ENCODE data around the gene OR51B2.
"Not testable (repeated sequence)": the region's sequence is repeated elsewhere in the genome, so short reads cannot be mapped to it uniquely, and the experiment has no call there.

Gene OR51B2, protein sequence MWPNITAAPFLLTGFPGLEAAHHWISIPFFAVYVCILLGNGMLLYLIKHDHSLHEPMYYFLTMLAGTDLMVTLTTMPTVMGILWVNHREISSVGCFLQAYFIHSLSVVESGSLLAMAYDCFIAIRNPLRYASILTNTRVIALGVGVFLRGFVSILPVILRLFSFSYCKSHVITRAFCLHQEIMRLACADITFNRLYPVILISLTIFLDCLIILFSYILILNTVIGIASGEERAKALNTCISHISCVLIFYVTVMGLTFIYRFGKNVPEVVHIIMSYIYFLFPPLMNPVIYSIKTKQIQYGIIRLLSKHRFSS

DNA sequence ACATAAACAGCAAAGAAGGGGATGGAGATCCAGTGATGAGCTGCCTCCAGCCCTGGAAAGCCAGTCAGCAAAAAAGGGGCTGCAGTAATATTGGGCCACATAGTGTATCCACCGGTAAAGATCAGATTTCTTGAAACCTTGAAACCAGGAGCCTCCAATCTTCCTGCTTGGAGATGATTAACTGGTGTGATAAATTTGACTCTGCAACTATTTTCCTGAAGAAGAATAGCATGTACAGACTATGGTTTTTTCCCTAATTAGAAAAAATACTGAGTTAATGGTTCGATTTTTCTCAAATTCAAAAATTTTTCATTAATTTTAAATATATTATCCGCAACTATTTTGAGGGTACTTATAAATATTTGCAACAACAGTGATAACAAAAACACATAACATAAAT, at the start of gene OR51B2:
TSS of gene OR51B2 (minus strand) at position 101 of the 400 bp plus-strand sequence. CDS start at position 101, 0 bp downstream.
- no peak for DNase-seq (ENCODE audit: low spot score)

DNA sequence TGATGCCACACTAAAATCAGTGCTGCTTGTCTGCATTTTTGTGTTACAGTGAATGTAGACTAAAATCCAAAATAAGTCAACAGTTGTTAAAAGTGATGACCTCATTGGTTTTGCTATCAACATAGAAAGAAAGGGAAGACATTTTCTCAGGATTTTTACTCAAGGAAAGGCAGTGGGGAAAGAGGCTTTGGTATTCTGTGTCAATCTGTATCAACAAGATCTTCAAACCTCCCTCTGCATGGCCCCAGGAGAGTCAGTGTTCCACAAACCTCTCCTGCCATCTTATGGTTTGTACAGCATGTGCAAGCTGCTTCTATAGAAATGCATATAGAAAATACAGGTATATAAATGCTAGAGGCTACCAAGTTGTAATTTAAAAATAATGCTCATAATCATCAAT, 45.7 kb upstream of the OR51B2 start:
- no peak for DNase-seq (ENCODE audit: low spot score)

- DNase-seq (ENCODE audit: low spot score), result no peak
Measured at GRCh38 chr11:5368502-5369043, 44.5 kb upstream of the OR51B2 start.

DNA sequence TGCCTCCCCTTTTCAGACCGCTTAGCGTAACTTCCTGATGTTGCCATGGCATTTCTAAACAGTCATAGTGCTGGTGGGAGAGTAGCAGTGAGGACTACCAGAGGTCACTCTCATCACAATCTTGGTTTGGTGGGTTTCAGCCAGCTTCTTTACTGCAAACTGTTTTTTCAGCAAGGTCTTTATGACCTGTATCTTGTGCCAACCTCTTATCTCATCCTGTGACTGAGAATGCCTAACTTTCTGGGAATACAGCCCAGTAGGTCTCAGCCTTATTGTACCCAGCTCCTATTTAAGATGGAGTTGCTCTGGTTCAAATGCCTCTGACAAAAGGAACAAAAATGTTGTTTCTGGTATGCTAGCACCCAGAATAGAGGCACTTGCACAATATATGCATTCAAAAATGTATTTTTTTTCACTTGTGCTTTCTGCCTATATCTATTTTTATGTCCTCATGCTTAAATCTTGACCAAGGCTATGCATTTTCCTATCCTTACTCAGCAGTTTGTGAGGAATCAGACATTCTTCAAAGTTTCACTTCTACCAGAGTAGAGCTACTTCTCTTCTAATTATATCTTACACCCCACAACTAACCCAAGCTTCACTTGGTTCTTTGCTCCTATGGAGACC, 43.5 kb upstream of the OR51B2 start:
- no peak for DNase-seq (ENCODE audit: low spot score)

GRCh38 chr11:5366856-5367255, 42.8 kb upstream of the OR51B2 start:
- no peak for DNase-seq (ENCODE audit: low spot score)

GRCh38 chr11:5366365-5366764, 42.3 kb upstream of the OR51B2 start:
- DNase-seq (ENCODE audit: low spot score), result not testable (repeated sequence)

DNA sequence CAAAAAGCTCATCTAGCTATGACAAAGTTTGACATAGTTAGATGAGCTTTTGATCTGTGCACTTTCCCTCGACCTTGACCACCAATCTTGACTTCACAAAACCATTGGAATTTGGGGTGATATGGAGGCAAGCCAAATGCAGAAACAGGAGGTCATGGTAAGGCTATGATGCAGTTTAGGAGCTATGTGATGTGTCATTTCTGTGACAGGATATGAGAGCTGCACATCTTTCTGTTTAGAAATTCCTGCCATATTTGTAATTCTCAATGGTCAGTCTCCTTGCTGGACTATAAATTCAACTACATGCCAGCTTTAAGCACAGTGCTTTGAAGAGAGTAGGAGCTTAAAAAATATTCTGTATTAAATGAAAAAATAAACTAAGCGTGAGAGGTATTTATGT, 40.1 kb upstream of the OR51B2 start:
- no peak for DNase-seq (ENCODE audit: low spot score)

GRCh38 chr11:5363679-5364078, 39.6 kb upstream of the OR51B2 start:
- no peak for DNase-seq (ENCODE audit: low spot score)

GRCh38 chr11:5362017-5362625, 38.0 kb upstream of the OR51B2 start:
- no peak for DNase-seq (ENCODE audit: low spot score)

- DNase-seq (ENCODE audit: low spot score), result not testable (repeated sequence)
Measured at GRCh38 chr11:5356031-5356430, 31.9 kb upstream of the OR51B2 start.

DNA sequence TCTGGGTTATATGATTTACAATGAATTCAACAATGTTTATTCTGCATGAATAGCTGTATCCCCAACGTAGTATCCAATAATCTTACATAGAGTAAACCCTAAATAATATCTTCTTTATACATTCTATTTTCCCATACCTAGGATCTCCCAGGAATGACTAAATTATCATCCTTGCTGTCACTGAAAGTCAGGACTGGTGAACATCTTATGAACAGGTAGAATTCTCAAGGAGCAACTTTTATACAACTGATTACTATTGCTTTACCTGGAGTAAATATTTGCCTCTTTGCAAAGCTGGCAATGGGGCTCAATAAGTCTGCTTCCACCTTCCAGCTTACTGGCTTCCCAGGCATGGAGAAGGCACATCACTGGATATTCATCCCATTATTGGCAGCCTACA, 27.1 kb upstream of the OR51B2 start, which contains the start of gene OR51B6:
TSS of gene OR51B6 (plus strand) at position 301 of the 400 bp plus-strand sequence. CDS start at position 301, 0 bp downstream.
- no peak for DNase-seq (ENCODE audit: low spot score)

- DNase-seq (ENCODE audit: low spot score), result no peak
Measured at GRCh38 chr11:5349550-5349949, 25.5 kb upstream of the OR51B2 start.

DNA sequence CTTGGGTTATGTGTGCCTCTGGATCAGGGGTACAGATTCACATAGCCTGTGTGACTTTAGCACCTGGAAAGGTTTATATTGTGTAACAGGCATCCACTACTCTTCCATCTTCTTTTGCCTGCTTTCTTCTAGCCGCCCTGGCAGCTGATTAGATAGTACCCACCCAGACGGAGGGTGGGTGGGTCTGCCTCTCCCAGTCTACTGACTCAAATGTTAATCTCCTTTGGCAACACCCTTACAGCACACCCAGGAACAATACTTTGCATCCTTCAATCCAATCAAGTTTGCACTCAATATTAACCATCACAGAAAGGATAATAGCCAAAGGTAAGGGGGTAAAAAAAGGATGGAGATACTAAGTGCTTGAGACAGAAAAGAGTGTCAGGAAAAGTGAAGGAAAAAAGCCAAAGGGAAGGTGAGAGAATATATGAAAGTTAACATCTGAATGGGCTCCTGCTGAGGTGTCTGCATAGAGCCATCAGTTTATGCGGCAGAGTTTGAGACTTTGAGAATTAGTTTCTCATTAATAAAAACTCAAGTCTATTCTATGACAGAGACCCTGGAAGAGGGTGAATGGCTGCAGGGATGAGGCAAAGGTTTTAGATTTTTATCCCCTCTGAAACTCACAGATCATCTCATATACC, 24.6 kb upstream of the OR51B2 start:
- DNase-seq (ENCODE audit: low spot score), result no peak

GRCh38 chr11:5345831-5346230, 21.7 kb upstream of the OR51B2 start:
- no peak for DNase-seq (ENCODE audit: low spot score)

DNA sequence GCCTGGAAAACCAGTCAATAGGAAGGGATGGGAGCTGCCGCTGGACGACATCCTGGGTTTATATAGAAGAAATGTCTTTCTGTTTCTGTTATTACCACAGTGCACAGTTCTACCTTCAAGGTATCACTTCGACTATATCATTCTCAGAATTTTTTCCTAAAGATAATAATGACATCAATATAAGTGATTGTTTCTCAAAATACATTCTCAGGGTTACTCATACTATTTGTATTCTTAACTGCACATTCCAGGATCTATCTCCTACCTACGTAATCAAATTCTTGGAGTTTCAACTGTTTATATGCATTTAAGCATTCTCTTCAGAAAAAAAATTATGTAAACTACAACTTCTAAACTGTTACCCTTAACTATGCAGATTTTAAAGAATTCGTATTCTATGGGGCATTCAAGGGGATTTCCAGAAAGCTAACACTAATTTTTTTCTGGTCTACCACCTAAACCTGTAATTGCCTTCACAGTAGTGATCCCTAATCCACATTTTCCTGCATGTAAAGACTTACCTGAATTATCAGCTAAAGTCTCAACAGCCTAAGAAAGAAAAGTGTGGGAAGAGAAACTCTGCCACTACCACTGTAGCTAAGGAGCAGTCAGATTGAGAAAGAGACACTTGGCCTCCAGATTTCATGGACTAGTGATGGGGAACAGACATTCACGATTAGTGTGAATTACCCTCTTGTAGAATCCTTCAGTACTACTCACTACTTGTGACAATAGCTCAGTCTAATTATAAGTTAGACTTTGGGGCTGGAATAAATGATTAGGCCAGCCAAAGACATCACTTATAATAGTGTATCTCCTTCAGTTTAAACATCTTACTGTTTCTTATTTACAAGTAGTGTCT, 19.6 kb upstream of the OR51B2 start, which contains the start of gene OR51B5:
TSS of gene OR51B5 (minus strand) at position 51 of the 862 bp plus-strand sequence. CDS start at position 51, 0 bp downstream.
- no peak for DNase-seq (ENCODE audit: low spot score)

DNA sequence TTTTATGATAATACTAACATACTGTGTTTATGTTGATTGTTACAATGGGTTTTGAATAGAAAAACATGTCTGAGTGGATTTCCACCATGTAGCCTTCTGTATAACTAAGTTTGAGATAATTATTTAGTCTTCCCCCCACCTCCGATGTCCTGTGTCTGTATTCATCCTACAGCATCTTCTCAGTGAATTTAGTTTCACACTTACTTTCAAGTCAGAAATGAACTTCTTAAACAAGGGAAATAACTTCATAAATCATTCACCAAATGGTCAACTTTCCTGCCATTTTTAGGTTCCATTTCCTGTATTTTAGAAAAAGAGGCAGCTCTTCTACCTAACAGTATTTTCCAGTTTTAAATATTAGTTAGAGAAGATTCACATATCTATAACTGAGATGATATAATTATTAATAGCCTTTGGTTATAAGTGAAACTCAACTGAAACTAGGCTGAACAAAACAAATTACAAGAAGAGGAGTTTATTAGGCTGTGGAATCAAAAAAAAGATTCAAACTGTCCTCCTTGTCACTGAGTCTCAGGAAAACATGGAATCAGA, 15.8 kb upstream of the OR51B2 start:
- no peak for DNase-seq (ENCODE audit: low spot score)

DNA sequence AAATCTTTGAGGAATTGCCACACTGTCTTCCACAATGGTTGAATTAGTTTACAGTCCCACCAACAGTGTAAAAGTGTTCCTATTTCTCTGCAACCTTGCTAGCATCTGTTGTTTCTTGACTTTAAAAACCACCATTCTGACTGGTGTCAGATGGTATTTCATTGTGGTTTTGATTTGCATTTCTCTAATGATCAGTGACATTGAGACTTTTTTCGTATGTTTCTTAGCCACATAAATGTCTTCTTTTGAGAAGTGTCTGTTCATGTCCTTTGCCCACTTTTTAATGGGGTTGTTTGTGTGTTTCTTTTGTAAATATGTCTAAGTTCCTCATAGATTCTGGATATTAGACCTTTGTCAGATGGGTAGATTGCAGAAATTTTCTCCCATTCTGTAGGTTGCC, 13.2 kb upstream of the OR51B2 start:
- DNase-seq (ENCODE audit: low spot score), result not testable (repeated sequence)

DNA sequence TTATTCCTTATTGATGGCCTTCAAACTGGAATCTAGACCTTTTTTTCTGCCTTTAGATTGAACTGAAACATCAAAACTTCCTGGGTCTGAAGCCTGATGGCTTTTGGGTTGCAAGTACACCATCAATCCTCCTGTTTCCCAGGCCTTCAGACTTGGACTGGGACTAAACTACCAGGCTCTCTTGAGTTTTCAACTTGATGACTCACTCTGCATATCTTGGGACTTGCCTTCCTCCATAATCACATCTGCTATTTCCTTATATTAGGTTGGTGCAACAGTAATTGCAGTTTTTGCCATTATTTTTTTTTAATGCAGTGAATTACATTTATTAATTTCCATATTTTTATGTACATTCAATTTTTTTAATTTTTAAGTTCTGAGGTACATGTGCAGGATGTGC, 12.2 kb upstream of the OR51B2 start:
- DNase-seq (ENCODE audit: low spot score), result no peak

DNA sequence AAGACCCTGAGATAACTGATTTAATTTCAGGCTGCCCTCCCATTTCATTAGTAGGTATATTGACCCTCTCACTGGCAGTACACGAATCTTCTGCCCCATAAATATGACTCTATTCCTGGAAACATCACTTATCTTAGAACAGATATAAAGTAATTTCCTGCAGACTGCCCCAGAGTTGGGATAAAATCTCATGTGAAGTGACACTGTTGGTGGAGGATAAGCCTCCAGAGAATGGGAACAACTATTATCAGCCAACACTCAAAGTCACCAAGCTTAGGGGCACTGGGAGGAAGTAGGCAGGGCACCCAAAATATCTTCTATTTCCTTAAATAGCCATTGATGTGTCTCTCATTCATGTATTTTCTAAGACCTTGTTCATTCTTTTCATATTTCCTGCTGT, 11.1 kb upstream of the OR51B2 start:
- no peak for DNase-seq (ENCODE audit: low spot score)

DNA sequence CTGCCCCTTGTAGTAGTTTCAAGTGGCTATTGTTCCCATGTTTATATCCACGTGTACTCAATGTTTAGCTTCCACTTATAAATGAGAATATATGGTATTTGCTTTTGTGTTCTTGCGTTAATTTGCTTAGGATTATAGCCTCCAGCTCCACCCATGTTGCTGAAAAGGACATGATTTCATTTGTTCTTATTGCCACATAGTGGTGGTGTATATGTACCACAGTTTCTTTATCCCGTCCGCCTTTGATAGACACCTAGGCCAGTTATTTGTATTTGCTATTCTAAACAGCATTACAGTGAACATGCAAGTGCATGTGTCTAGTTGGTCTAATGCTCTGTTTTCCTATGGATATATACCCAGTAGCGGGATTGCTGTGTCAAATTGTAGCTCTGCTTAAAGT, 6.8 kb downstream of the OR51B2 start:
- no peak for DNase-seq (ENCODE audit: low spot score)
